Esophagus muscularis mucosa (tissue), 4 donors: ENCODE results near the gene DLG1. TPM values are rescaled to one million over a fixed set of nuclear protein-coding genes. Genes with fewer than 3 reads are reported as not detected.

ENCODE experiments used
- DNase-seq: peaks from one replicate; pipeline ENCODE4 v3.0.0-alpha.2; 2017; ENCODE audit errors: extremely low spot score
- H3K27ac ChIP-seq, 4 donors: fragments of 200-600 bp; sonication (generic); replicated peaks in 1 of 4; 1 replicate in 3 of 4; 2 replicates in 1 of 4; pipeline ENCODE4 v1.5.1; 2016 to 2019; ENCODE audit warnings: mild to moderate bottlenecking in 1 of 4
- H3K27me3 ChIP-seq, 4 donors: fragments of 200-600 bp; sonication (generic); one replicate each; pipeline versions ENCODE4 v1.5.1 to v1.6.0; 2016 to 2019
- H3K36me3 ChIP-seq, 4 donors: fragments of 200-600 bp; sonication (generic); one replicate each; pipeline ENCODE4 v1.5.1; 2016 to 2019
- H3K4me1 ChIP-seq, 4 donors: fragments of 200-600 bp; sonication (generic); one replicate each; pipeline ENCODE4 v1.5.1; 2016 to 2019
- H3K4me3 ChIP-seq, 4 donors: fragments of 200-600 bp; sonication (generic); 1 replicate in 2 of 4; 2 replicates in 2 of 4; pipeline ENCODE4 v1.5.1; 2016 to 2019; ENCODE audit warnings: mild to moderate bottlenecking in 4 of 4, moderate library complexity in 1 of 4
- H3K9me3 ChIP-seq, 4 donors: fragments of 200-600 bp; sonication (generic); 1 replicate in 3 of 4; 2 replicates in 1 of 4; pipeline ENCODE4 v1.5.1; 2016 to 2019
- EP300 ChIP-seq: sonication (generic); formaldehyde crosslinking; IDR thresholded peaks from one replicate; pipeline ENCODE4 v1.6.1; 2017; ENCODE audit warnings: antibody characterized with exemption
- POLR2A ChIP-seq: fragments of 450-650 bp; IDR thresholded peaks from one replicate; pipeline ENCODE4 v1.6.1; 2017; ENCODE audit warnings: antibody characterized with exemption, moderate library complexity, mild to moderate bottlenecking, low read depth
- POLR2AphosphoS5 ChIP-seq, 2 donors: sonication (generic); formaldehyde crosslinking; IDR thresholded peaks; one replicate each; pipeline ENCODE4 v1.6.1; 2017; ENCODE audit warnings: antibody characterized with exemption in 2 of 2
- WGBS: methylation state at CpG from one replicate; pipeline ENCODE4 v1.1.5; 2018; 5-methylcytosine and 5-hydroxymethylcytosine counted together
- intact Hi-C: fragments of 100-400 bp; cut with DNase I; formaldehyde crosslinking; loops from one replicate; pipeline ENCODE4 v1.15.1; 2023
- total RNA-seq, 4 donors: library from RNA; depleted of rRNA; stranded (reverse); fragments of >200 nt; gene quantifications; one replicate each; pipeline versions ENCODE4 v1.1.0 to v1.2.1, GENCODE V29; 2016
- TF ChIP-seq, protein P1 (sequence below), 3 experiments: fragments of 200-600 bp in 2 of 3; fragments of 450-650 bp in 1 of 3; sonication (generic) in 2 of 3; IDR thresholded peaks; one replicate each; pipeline ENCODE4 v1.5.1; 2017 to 2019; ENCODE audit warnings: antibody characterized with exemption in 3 of 3, mild to moderate bottlenecking in 2 of 3, moderate library complexity in 1 of 3

DLG1 gene
- total RNA-seq, 4 donors from 2014 or later = 56.8 to 73.1 (median 69.1) TPM

DNA sequence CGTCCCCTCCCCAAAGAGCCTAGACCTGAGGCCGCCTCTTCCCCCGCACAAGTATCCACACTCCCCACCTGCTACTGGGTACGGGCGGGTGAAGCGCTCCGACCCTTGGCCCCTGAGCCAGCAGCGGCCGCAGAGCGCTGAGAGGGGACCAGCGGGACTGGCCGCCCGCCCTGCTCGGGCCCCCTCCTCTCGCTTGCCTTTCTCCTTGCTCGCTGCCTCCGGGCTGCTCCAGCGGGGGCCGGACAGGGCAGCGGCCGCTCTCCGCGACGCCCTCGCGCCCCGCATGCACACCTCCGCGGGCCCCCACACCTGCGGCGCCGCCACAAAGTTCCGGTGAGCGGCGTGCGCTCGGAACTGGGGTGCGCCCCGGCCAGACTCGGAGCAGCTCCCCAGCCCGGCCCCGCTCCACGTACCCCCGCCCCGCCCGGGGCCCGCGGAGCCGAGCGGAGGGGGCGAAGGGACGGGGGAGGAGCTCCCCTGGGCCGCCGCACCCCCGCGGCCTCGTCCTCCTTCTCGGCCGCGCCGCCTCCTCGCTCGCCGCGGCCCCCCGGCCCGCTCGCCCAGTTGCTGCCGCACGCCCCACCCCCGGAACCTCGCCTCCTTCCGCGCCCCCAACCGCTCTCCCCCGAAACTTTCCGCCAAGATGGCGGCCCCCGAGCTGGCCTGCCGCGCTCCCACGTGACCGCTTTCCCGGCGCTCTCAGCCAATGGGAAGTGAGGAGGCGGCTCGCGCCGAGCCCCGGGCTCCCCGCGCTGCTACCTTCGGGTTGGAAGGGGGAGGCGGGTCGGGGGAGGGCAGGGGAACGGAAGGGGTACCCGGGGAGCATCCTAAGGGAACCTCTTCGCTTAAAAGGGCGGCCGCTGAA, 704 bp downstream of the DLG1 start:
- DNase-seq = peak; percentile 96
- intact Hi-C loops = loop anchor here (2.0 kb wide), 1 partner anchor 159 kb away; no protein-coding TSS in a partner anchor
- Histone ChIP-seq H3K27ac (peak overlapping the region; percentile 91 to 94 (median 94)), H3K36me3 (no peaks in the 10 kb centered on the region), H3K4me3 (peak overlapping the region; percentile 87 to 98 (median 92)), H3K9me3 (no peaks in the 10 kb centered on the region), H3K27me3 (no peaks in the 10 kb centered on the region), H3K4me1 (peaks cover 15 to 49% (median 36%) of the 10 kb centered on the region in 4 donors)
- WGBS = 0% methylated on average over 10 of the region's 100 CpGs
- no peak for TF ChIP-seq POLR2A
- no peak for TF ChIP-seq EP300
- TF ChIP-seq POLR2AphosphoS5 (IDR thresholded peaks at IDR 0.05) = peak in 1 of 2 donors; percentile 45
- TF ChIP-seq, protein P1, sequence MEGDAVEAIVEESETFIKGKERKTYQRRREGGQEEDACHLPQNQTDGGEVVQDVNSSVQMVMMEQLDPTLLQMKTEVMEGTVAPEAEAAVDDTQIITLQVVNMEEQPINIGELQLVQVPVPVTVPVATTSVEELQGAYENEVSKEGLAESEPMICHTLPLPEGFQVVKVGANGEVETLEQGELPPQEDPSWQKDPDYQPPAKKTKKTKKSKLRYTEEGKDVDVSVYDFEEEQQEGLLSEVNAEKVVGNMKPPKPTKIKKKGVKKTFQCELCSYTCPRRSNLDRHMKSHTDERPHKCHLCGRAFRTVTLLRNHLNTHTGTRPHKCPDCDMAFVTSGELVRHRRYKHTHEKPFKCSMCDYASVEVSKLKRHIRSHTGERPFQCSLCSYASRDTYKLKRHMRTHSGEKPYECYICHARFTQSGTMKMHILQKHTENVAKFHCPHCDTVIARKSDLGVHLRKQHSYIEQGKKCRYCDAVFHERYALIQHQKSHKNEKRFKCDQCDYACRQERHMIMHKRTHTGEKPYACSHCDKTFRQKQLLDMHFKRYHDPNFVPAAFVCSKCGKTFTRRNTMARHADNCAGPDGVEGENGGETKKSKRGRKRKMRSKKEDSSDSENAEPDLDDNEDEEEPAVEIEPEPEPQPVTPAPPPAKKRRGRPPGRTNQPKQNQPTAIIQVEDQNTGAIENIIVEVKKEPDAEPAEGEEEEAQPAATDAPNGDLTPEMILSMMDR (IDR thresholded peaks at IDR 0.05) = no peak

DNA sequence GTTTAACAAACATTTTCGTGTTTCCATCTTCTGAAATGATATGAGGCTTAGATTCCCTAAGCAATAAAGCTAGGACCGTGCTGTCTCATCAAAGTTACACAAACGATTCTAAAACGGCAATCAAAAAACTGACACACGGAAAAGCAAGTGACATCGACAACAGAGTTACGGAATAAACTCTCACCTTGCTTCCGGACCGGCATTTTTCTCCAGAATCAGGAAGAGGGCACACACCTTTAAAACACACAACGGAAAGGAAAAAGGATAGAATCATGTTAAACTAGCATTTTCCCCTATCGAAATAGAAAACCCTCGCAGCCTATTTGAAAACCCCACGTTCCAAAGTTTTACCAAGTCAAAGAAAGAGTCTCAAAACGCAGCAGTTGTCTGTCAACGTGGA, 1.4 kb downstream of the DLG1 start:
- WGBS = 1% methylated on average over 15 of the region's 15 CpGs
- Histone ChIP-seq H3K4me1 (peaks cover 15 to 49% (median 36%) of the 10 kb centered on the region in 4 donors), H3K36me3 (peaks cover 0 to 4% (median 1%) of the 10 kb centered on the region in 4 donors), H3K4me3 (peak overlapping the region; percentile 87 to 98 (median 92)), H3K27ac (peak overlapping the region; percentile 91 to 94 (median 94)), H3K27me3 (no peaks in the 10 kb centered on the region), H3K9me3 (no peaks in the 10 kb centered on the region)
- TF ChIP-seq POLR2AphosphoS5 (IDR thresholded peaks at IDR 0.05) (no peak), POLR2A (no peak), EP300 (no peak)
- TF ChIP-seq, protein P1 (IDR thresholded peaks at IDR 0.05) = no peak
- intact Hi-C loops = no loop called here
- no peak for DNase-seq

DNA sequence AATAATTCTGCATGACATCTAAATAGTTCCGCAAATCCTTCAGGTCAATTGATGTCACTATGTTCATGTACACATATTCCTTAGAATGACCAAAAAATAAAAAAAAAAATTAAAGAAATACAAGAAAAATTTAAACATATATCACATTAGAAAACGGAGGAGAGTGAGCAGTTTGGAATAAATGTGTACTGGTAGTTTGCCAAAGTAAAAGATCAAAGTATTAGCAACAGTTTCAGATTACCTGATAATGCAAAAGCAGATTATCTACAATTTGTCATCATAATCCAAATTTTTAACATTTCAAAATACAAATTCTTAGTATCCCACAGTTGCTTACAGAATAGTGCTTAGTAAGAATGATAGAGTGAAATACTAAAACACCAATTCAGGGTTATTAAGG, 1.9 kb downstream of the DLG1 start:
- Histone ChIP-seq H3K4me3 (peak overlapping the region; percentile 87 to 98 (median 92)), H3K9me3 (no peaks in the 10 kb centered on the region), H3K27ac (peak overlapping the region; percentile 10 to 94 (median 94)), H3K27me3 (no peaks in the 10 kb centered on the region), H3K36me3 (peaks cover 0 to 8% (median 4%) of the 10 kb centered on the region in 4 donors), H3K4me1 (peaks cover 15 to 49% (median 36%) of the 10 kb centered on the region in 4 donors)
- no peak for DNase-seq
- TF ChIP-seq, protein P1 (IDR thresholded peaks at IDR 0.05) = no peak
- TF ChIP-seq POLR2AphosphoS5 (IDR thresholded peaks at IDR 0.05) (no peak), POLR2A (no peak), EP300 (no peak)
- WGBS = 64% methylated on average over 2 of the region's 2 CpGs
- intact Hi-C loops = no loop called here

DNA sequence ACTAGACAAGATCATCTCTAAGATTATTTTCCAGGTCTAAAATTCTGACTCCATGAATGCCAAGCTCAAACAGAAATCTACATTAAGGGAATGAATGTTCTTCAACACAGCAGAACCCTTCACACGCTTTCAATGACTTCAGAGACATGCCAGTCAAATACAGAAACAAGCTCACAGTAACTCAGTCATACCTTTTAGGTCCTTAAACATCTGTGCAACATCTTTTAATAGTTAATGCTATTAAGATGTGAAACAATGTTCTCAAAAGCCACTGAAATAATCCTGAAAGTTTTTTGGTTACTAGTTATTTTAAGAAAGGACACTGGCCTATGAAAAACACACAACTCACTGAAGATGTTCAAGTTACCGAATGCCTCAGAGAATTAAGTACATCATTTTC, 2.5 kb downstream of the DLG1 start:
- Histone ChIP-seq H3K36me3 (peaks cover 0 to 10% (median 4%) of the 10 kb centered on the region in 4 donors), H3K4me1 (peaks cover 15 to 49% (median 36%) of the 10 kb centered on the region in 4 donors), H3K9me3 (no peaks in the 10 kb centered on the region), H3K4me3 (no peak overlapping the region), H3K27ac (peak overlapping the region in 1 of 4 donors; percentile 10), H3K27me3 (no peaks in the 10 kb centered on the region)
- DNase-seq = no peak
- 73% methylated on average over 2 of the region's 2 CpGs for WGBS
- intact Hi-C loops = no loop called here
- TF ChIP-seq, protein P1 (IDR thresholded peaks at IDR 0.05) = no peak
- TF ChIP-seq EP300 = no peak
- no peak for TF ChIP-seq POLR2A
- TF ChIP-seq POLR2AphosphoS5 (IDR thresholded peaks at IDR 0.05) = no peak
